Activated CD4-positive, alpha-beta T cell treated with anti-CD3 and anti-CD28 coated beads, Interleukin-2, amount 50 U/mL, for 24 hours (primary cell): Measurements from ENCODE around the gene SYT17.

Experiments used
- DNase-seq, 2 donors: peaks; one replicate each; pipeline ENCODE4 v3.0.0-alpha.2; 2020; ENCODE audit warnings: low read depth in 1 of 2, low spot score in 1 of 2

SYT17 gene

DNA sequence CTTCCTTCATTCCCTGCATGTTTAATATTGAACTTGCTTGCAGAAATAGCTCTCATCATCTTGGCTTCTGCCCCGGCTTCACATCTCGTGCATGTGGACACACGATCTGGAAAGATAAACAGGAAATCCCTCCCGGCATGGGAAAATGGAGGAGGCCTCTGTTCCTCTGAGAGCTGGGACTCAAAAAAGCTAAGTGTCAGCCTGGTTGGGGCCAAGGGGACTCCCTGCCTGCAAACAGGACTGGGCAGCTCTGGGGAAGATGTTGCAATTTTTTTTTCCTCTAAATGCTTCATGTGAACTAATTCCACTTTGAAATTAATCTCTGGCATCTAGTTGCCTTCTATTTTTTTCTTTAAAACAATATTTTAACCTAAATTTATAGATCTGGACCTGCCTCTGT, 29.4 kb upstream of the SYT17 start:
- DNase-seq: no peak

DNA sequence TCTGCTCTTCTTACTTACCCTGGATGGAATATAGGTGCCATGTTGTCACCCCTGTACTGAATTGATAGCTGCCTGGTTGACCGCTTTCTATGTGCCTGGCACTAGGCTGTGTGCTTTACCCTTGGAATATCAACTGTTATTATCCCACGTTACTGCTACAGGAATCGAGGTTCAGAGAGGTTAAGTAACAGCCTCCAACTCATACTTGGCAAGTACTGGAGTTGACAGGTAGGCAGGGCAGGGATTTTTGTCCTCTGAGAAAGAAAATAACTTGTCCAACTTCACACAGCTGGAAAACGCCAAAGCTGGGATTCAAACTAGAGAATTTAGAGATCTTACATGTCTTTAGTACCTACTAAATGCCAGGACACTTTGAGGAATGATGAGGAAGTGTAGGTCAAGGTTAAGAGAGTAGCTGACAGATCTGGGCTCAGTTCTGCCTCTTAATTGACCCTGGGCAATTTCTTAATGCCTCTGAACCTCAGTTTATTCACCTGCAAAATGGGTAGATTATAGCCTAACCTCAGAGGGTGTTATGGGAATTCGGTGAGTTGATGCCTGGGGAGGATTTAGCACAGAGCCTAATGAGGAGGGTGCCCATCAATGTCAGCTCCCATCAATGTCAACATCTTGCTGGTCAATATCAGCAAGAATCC, 28.5 kb upstream of the SYT17 start:
- DNase-seq: no peak

DNA sequence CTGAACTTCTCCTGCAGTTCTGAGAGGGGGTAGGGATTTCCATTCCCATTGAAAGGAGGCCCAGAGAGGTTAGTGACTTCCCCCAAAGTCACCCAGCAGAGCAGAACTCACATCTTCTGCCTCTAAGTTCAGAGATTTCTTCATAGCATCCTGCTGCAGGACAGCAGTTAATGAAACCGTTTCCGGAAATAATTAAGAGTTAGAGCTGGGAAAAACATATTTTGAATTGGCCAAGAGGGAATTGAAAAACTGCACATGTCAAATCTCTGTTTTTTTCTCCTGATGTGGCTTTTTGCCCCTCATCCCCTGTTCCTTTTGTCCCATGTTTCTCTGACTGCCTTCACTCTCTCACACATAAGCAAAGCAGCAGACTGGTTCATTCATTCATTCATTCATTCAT, 27.6 kb upstream of the SYT17 start:
- DNase-seq: no peak

DNA sequence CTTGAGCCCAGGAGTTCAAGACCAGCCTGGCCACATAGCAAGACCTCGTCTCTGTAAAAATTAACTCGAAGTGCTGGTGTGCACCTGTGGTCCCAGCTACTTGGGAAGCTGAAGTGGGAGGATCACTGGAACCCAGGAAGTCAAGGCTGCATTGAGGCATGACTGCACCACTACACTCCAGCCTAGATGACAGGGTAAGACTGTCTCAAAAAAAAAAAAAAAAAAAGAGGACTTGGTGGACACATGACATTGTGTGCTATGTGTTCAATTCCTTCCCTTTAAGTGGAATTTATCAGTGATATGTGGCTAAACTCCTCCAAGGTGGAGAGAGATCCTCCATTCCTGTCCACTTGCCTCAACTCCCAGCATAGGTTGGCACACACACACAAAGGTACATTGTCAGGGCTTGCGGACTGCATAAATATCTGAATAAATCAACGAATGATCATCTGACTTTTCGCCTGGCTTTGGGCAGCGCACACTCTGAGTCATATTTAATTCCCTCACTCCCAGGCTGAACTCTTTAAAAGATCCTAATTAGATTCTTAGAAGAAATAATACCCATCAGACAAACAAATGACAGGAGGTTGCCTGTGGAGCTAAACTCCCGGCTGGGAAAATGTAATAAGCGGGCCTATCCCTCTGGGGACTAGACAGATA, 25.0 kb upstream of the SYT17 start:
- DNase-seq: no peak

DNA sequence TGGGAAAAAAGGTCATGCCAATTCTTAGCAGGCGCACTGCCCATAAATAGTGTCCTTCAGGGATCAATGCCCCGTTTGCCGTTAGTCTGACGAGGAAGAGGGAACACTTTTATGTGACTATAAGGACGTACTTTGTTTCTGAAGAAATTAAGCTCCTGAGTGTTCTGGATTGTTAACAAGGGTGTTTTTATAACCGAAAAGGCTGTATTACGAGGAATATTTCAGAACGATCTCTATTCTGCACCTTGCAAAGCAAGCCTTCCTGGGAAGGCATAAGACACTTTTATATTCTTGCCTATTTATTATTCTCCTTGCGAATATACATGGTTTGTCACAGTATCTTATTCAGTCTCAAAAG, 24.5 kb upstream of the SYT17 start:
- DNase-seq: no peak

DNA sequence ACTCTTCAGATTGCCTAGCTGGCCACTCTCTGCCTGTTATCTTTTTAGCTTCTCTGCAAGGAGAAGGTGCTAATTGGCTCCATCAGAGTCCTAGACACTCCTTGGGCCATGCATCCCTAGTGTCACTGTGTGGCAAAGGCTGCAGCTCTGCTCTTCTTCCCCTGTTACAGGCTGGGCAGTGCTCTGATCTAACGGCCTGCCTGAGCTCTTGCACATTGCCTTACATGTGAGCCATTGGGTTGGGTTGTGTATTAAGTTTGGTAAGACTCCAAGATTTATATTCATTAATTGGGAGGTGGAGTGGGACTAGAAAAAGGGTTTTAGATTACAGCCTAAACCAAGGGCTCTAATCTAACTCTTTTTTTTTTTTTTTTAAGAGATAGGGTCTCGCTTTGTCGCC, 23.0 kb upstream of the SYT17 start:
- DNase-seq: no peak

DNA sequence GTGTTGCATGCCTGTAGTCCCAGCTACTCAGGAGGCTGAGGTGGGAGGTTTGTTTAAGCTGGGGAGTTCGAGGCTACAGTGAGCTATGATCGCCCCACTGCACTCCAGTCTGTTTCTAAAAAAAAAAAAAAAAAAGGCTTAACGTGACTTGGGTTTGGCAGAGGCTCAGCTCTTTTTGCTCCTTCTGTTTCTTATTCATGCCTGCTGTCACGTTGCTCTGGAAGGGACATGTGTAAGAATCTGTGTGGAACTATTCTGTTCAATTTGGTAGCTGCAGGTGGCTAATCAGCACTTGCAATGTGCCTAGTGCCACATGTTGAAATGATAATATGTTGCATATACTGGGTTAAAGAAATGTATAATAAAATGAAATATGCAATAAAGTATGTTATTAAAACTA, 20.9 kb upstream of the SYT17 start:
- DNase-seq: no peak

DNA sequence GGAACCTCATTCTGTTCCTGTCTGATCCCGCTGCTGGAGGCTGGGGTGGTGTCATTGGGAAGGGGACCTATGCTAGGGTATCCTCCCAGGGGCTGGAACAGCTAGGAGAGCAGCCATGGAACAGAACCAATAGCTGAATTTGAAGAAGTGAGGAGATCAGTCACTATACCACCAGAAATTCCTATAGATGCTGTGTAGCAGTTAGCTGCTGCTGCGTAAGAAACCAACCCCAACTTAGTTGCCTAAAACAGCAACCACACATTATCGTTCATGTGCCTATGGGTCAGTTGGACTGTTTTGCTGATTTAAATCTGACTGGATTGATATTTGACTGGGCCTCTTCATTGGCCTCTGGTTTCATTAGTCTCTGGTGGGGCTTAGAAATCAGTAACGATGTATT, 20.4 kb upstream of the SYT17 start:
- no peak for DNase-seq

DNA sequence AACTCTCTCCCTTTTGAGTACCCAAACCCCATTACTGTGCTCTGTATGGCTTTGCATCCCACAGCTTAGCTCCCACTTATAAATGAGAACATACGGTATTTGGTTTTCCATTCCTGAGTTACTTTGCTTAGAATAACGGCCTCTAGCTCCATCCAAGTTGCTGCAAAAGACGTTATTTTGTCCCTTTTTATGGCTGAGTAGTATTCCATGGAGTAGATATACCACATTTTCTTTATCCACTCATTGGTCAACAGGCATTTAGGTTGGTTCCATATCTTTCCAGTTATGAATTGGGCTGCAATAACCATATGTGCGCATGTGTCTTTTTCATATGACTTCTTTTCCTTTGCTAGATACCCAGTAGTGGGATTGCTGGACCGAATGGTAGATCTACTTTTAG, 19.9 kb upstream of the SYT17 start:
- no peak for DNase-seq

DNA sequence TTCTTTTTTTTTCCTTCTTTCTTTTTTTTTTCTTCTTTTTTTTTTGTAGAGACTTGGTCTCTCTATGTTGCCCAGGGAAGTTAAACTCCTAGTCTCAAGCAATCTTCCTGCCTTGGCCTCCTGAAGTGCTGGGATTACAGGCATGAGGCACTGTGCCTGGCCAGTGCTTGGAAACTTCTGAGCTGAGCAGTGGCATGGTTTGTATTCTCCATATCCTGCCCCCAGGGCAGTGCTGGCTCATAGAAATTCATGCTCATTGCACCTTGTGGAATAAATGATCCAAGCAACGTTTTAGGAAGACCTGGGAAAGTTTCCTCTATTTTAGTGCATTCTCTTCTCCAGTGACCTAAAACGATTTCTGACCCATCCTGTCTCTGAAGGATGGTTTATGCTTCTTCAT, 16.7 kb upstream of the SYT17 start:
- no peak for DNase-seq

DNA sequence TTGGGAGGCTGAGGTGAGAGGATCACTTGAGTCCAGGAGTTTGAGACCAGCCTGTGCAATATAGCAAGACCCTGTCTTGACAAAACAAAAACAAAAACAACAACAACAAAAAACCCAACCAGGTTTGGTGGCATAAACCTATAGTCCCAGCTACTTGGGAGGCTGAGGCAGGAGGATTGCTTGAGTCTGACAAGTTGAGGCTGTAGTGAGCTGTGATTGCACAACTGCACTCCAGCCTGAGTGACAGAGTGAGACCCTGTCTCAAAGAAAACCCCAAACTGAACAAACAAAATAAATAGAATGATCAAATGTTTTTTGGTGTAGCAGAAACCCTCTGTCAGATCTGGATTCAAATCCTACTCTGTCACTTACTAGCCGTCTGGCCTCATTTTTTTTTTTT, 16.0 kb upstream of the SYT17 start:
- DNase-seq: no peak

DNA sequence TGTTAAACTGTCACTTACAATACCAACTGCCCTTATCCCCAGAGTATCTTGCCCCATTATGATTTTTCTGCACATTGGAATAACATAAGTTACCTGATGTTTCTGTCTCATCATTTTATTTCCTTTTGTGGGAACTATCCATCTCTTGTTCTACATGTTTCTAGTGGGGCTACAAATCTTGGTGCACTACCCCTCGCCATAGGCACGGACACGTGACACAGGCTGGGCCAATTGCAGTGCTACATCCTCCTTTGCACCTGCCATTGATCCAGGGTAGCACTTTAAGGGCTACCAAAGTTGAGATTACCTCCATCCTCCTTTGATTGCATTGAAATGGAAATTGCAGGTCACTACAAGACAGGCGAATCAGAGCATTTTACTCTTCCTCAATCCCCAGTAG, 14.2 kb upstream of the SYT17 start:
- DNase-seq: no peak

DNA sequence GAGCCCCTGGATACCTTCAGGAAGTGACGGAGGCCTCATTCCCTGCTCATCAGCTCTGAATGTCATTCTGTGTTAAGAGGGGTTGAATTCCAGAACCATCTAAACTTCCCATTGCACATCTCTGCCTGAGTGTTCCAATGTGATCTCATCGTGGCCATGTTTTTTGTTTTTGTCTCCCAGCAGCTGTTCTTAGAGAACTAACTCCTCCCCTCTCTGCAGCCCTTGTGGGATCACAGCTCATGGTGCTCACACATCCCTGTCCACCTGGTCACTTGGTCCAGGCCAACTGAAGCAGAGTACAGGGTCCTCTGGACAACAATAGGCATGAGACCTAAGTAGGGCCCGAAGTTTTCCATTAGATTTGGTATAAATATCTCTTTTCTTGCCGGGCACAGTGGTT, 6.0 kb upstream of the SYT17 start:
- no peak for DNase-seq

DNA sequence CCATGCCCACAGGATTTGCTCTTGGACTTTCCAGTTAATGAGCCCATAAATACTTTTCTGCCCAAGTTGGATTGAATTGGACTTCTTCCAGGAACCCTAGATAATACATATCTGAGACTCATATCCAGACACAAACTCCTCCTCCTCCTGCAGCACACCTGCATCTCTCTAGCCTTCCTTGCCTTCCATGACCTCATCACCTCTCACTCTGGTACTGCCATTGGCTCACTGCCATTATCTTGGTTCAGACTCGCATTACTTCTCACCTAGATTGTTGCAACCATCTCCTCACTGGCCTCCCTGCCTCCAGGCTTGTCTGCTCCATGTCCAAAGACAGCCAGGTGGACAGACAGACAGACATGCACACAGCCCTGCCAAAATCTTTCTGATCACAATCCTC, 4.8 kb upstream of the SYT17 start:
- no peak for DNase-seq

DNA sequence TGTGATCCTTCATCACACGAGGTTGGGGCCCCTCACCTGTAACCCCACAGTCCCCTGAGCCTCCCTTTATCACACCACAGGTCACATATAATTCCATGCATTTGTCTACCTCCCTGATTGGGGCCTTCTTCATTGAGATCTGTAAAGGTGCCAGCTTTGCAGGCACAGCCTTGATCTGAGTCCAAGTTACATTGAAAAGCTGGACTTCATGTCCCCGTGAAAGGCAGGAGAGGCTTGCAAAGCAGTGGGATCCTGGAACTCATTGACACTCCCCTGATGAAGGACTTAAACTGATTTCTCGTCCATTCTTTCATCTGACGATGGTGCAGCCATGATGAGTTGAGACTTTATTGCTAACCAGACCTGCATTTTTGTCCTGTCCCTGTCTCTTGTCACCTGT, 3.8 kb upstream of the SYT17 start:
- no peak for DNase-seq

DNA sequence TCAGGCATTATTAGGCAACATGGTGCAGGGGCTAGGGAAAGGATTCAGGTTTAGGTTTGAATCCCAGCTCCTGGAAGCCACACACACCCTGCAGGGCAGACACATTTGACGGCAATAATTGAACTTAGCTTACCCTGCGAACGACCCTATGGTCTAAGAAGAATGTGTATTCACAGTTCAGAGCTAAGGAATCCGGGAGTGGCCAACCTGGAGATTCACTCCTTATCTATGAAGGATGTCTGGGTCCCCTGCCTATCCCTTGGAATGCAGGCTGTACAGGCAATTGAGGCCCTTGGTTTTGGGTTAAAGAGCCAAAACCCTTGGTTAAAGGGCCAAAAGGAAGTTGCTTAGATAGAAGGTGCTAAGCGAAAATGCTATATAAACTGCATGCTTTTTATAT, 2.9 kb upstream of the SYT17 start:
- no peak for DNase-seq

DNA sequence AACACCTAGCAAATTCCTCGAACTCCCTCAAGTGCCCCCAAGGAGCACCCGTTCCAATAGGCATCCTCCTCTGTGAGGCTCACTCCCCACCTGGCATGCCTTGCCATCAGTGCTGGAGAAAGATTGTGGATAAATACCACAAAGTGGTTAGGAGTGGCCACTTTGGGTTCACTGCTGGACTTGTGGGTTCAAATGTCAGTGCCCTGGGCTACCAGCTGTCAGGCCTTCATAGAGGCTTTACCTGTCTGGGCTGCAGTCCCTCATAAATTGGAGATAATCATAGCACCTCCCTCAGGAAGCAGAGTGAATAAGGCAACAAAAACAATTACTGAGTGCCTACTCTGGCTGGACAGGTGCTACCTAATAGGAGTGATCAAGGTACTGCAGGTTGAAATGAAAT, 1.5 kb upstream of the SYT17 start:
- DNase-seq: no peak

DNA sequence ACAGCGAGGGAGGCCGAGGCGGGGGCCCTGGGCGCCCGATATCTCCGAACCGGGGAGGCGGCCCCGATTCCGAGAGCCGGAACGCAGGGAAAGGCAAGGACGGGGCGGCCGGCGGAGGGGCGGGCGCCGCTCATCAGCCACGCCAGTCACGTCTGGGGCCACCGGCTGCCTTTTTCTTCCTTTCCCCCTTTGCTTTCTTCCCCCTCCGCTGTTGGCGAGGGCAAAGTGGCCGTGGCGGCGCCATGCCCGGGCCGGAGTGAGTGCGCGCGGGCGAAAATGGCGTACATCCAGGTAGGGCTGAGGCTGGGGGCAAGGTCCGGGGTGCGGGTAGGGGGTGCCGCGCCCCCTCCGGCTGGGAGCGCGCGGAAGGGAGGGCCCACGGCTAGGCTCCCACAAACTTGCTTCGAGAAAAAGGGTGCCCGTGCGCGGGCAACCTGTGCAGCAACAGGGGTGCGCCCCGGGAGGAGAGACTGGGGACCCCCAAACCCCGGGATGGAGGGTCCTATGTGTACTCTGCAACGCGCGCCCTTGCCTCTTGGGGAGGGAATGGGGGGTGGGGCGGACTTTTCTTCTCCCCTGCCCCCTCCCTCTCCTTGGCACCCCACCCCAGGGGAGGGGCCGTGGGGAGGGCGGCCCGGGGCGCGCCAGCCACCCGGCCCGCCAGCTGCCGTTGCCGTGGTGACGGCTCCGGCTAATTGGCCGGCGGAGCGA, 486 bp downstream of the SYT17 start:
- DNase-seq: no peak

DNA sequence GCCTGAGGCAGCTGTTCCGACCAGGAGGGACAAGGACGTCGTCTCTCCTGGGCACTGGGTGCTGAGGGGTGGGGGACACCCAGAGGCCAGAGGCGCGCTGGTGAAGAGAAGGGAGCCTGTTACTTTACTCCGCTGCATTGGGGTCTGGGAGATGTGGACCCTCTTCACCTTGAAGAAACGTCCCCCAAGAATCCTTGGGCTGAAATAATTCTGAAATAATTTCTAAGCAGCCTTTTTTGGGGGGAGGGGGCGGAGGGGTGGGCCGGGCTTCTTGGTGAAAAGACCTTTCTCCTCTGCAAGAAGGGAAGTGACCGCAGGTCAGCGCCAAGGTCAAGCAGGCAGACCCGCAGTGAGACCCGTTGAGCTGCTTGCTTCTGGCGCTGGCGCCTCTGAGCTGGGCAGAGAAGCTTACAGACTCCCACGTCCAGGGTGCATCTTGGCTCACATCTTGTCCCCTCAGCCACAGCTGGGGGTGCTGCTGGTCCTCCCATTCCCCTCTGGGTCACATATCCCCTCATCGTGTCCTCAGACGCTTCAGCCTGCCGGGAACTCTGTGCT, 1.1 kb downstream of the SYT17 start:
- DNase-seq: no peak

DNA sequence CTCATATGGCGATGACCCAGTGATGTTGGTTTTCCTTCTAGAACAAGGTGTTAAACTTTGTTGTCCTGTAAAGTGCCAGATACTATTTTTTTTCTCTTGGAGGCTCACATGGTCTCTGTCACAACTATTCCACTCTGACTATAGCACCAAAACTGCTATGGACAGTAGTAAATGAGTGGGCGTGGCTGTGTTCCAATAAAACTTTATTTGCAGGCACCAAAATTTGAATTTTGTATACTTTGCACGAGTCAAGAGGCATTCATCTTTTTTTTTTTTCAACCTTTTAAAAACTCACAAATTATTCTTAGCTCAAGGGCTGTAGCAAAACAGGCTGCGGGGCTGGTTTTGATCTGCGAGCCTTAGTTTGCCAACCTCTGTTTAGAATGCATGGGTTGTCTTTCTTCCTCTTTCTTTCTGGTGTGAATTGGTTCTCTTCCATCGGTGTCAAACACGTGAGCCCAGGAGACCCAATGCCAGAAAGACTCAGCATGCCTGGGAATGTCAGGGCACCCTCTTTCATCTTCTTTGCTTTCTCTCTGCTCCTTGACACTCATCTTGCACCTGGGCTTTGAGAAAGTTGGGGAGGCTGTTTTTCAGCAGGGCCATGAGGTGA, 2.1 kb downstream of the SYT17 start:
- no peak for DNase-seq

DNA sequence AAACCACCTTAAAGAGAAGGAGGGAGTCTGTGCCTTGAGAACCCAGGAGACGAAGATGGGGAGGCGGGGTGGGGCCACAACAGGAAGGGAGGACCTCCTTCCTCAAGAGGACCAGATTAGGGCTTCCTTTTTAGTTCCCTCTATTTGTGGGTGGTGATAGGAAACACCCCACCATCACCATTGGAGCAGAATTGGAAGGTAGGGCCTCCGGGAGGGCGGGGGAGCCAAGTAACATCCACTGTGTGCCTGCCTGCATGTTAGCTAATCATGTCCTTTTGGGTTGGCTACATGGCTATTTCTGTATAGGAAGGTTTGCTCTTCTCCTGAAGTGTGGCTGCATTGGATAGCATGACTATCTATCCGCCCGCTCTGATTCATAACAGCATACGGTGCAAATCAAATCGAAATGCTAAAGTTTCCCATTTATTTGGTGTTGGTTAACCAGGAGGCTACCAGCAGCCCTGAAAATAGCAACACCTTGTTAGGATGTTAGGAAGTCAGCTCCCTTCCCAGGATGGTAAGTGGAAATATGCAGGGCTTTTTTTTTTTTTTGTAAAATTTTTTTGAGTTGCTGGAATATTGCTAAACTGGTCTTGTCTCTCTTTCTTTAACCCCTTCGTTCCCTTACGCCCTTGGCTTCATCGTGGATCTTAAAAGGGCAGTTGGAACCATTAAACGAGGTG, 4.2 kb downstream of the SYT17 start:
- DNase-seq: no peak

DNA sequence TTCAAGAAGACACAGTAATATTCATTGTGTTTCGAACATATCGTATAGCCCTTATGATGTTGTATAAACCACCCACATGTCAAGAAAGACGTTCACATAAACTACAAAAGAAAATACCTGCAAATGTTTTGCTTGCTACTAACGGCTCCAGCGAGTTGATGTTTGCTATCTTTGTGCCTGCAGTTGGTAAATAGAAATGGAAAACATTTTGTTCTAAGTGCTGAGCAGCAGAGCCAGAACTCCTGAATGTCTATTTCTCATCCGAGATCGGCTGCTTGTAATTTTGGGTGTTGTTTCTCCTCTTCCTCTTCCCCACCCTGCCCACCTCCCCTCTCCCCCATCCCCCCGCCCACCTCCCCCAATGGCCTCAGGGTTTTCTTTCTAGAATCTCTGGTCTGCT, 5.0 kb downstream of the SYT17 start:
- DNase-seq: no peak
